ENCODE results near the gene ASPSCR1.
A peak's percentile ranks its signal among the peaks of the same experiment; 100 is the strongest.
"Not testable (repeated sequence)": the region's sequence is repeated elsewhere in the genome, so short reads cannot be mapped to it uniquely, and the experiment has no call there.

Gene ASPSCR1

GRCh38 chr17:82037889-82038195, 60.4 kb downstream of the ASPSCR1 start:
- no peak for DNase-seq (ENCODE audit: low read depth)
- H3K4me3 ChIP-seq (ENCODE audit: control insufficient read depth, low read depth, low read length): peak overlapping the region; percentile 15
- no peak for TF ChIP-seq CTCF (conservative IDR thresholded peaks at IDR 0.05; ENCODE audit: control insufficient read depth, insufficient read depth, low read depth, low read length)

GRCh38 chr17:82038796-82039409, 61.5 kb downstream of the ASPSCR1 start:
- not testable (repeated sequence) for H3K4me3 ChIP-seq (ENCODE audit: control insufficient read depth, low read depth, low read length)
- peak; percentile 41 for DNase-seq (ENCODE audit: low read depth)

- no peak for TF ChIP-seq CTCF (conservative IDR thresholded peaks at IDR 0.05; ENCODE audit: control insufficient read depth, insufficient read depth, low read depth, low read length)
- no peak overlapping the region for H3K4me3 ChIP-seq (ENCODE audit: control insufficient read depth, low read depth, low read length)
- no peak for DNase-seq (ENCODE audit: low read depth)
Observed at GRCh38 chr17:82039695-82040299, 62.4 kb downstream of the ASPSCR1 start.

- TF ChIP-seq CTCF (conservative IDR thresholded peaks at IDR 0.05; ENCODE audit: control insufficient read depth, insufficient read depth, low read depth, low read length): no peak
- H3K4me3 ChIP-seq (ENCODE audit: control insufficient read depth, low read depth, low read length): no peak overlapping the region
- DNase-seq (ENCODE audit: low read depth): peak; percentile 40
Observed at GRCh38 chr17:82041144-82041814, 63.9 kb downstream of the ASPSCR1 start.

GRCh38 chr17:82042649-82043048, 65.2 kb downstream of the ASPSCR1 start:
- no peak for TF ChIP-seq CTCF (conservative IDR thresholded peaks at IDR 0.05; ENCODE audit: control insufficient read depth, insufficient read depth, low read depth, low read length)
- no peak overlapping the region for H3K4me3 ChIP-seq (ENCODE audit: control insufficient read depth, low read depth, low read length)
- no peak for DNase-seq (ENCODE audit: low read depth)

- DNase-seq (ENCODE audit: low read depth): no peak
- no peak for TF ChIP-seq CTCF (conservative IDR thresholded peaks at IDR 0.05; ENCODE audit: control insufficient read depth, insufficient read depth, low read depth, low read length)
- H3K4me3 ChIP-seq (ENCODE audit: control insufficient read depth, low read depth, low read length): no peak overlapping the region
Observed at GRCh38 chr17:82043507-82043906, 66.1 kb downstream of the ASPSCR1 start.

GRCh38 chr17:82045936-82046484, 68.6 kb downstream of the ASPSCR1 start:
- H3K4me3 ChIP-seq (ENCODE audit: control insufficient read depth, low read depth, low read length): no peak overlapping the region
- no peak for TF ChIP-seq CTCF (conservative IDR thresholded peaks at IDR 0.05; ENCODE audit: control insufficient read depth, insufficient read depth, low read depth, low read length)
- DNase-seq (ENCODE audit: low read depth): no peak
